Hematopoietic multipotent progenitor cell treated with erythropoietin and hydrocortisone succinate and interleukin-3 and kit ligand, for 6 days (in vitro differentiated cells): ENCODE data around the gene CCNJL.
"Not testable (repeated sequence)": the region's sequence is repeated elsewhere in the genome, so short reads cannot be mapped to it uniquely, and the experiment has no call there.

Experiments used
- DNase-seq: peaks from one replicate; pipeline ENCODE4 v3.0.0-alpha.2; 2015

CCNJL gene

DNA sequence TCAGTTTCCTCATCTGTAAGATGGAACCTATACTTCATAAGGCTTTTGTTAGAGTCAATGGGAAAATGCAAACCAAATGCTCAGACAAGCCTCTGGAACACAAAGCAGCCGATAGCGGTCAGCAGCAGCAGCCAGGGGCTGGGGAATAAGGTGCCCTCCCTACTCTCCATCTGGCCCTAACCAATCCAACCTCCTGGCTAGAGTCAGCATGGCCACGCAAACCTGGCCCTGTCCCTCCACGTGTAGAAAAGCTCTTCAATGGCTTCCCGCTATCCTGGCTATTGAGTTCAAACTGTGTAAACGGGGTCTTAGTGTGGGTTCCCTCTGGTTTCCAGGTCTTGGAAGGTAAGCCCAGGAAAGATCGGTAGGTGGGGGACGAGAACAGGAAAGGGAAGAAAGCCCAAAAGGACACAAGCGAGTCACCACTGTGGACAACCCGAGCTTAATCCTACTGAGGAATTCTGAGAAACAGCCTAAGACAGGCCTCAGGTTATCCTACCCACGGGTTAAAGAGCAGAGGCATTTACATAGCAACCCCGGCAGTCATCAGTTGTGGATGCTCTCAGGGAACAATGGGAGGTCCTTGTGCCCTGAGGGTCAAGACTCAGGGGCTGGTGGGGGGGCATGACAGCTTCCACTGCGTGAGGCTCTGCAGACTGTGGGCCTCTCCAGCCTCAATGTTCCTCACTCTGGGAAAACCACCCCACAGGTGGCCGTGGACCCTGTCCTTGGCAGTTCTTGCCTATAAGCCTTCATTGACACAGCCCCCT, 52.2 kb downstream of the CCNJL start:
- peak; percentile 22 for DNase-seq

DNA sequence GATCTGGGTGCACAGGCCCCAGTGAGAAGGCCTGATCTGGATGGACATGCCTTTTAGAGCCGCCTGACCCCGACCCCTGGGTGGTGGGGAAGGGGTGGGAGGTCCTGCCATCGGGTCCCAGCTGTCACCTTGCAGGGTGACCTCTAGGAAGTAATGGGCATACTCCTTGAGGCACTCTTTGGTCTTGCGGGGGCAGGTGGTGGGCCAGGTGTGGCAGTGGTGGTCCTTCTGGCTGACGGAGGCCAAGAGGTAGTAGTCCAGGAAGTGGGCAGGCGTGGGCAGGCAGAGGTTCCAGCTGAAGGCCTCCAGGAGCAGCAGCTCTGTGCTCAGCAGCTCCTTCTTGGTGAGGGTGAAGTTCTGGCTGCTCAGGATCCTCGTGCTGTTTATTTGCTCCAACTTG, 53.0 kb downstream of the CCNJL start:
- no peak for DNase-seq

- no peak for DNase-seq
Observed at GRCh38 chr5:160254706-160255105, 57.7 kb downstream of the CCNJL start.

GRCh38 chr5:160253441-160253840, 58.9 kb downstream of the CCNJL start:
- no peak for DNase-seq

DNA sequence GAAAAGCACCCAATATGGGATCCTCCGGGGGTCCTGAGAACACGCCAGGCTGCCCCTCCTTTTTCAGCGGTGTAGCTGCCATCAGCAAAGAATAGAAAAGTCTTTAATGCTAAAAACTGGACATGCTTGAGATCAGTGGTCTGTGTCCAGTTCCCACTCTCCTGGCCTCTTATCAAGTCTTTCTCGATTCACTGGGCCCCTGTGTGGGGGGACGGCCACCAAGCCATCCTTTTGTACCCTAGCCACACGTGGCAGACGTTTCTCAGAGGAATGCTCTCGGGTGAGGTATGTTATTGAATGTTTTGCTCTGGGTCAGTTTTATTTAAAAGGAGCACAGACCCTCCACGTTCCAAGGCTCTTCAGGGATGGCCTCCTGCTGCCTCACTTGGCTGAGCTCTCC, 59.4 kb downstream of the CCNJL start:
- no peak for DNase-seq

GRCh38 chr5:160251406-160252155, 60.8 kb downstream of the CCNJL start:
- no peak for DNase-seq

- no peak for DNase-seq
Observed at GRCh38 chr5:160250826-160251225, 61.5 kb downstream of the CCNJL start.

DNA sequence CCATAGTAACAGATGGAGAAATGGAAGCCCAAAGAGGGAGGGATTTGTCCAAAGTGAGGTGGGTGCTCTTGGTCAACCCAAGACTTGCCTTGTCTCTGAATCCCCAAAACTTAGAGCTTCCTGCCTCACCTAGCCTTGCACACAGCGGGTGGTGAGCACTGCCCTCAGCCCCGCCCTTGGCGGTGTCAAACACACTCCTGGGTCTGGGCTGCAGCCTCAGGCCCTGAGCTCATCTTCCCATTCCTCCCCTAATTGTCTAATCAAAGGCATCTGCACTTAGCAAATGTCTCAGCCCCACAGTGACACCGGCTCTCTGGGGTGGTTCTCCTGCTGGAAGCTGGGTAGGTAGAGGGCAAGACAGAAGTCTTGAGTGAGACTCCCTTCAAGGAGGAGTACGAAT, 62.1 kb downstream of the CCNJL start:
- DNase-seq, result no peak

- not testable (repeated sequence) for DNase-seq
Observed at GRCh38 chr5:160249570-160249969, 62.8 kb downstream of the CCNJL start.

DNA sequence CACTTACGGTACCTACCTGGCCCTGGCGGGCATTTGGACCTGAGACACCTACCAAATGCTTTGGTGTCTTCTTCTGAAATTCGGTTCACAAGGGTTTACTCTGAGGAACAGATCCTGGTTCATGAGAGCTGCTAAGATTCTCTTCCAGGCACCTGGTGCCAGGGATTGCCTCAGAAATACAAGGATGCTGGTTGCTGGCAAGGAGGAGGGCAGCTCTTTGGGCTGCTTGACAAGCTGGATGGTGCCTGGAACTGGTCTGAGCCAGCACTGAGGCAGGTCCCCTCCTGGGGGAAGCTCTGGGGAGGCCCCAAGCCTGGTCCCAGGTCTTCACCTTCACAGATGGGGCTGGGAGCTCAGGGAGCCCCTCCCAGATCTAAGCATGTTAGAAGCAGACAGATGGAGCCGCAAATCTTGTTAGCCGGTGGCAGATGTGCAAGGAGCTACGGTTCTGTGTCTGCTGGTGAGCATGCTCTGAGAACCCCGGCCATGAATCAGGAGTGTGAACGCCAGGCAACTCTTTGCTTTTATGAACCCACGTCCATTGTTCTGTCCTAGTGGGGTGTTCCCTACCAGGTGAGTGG, 66.8 kb downstream of the CCNJL start:
- no peak for DNase-seq

GRCh38 chr5:160242145-160242544, 70.2 kb downstream of the CCNJL start:
- no peak for DNase-seq

DNA sequence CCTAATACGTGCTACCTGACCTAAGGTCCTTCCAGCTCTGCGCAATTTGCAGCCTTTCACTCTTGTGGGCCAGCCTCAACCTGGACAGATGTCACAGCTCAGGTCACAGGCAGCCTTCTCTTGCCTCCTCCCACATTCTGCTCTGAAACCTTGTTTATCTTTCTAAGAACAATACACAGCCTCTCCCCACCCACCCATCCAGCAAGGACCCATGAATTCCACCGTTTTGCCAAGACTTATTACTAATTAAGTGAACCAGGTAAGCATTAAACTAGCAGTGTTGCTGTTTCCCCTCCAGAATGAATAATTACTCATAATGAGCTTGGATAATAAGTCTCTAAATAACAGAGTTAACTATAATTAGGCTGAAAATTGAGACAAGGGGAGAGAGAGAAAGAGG, 72.0 kb downstream of the CCNJL start:
- DNase-seq, result peak; percentile 50

DNA sequence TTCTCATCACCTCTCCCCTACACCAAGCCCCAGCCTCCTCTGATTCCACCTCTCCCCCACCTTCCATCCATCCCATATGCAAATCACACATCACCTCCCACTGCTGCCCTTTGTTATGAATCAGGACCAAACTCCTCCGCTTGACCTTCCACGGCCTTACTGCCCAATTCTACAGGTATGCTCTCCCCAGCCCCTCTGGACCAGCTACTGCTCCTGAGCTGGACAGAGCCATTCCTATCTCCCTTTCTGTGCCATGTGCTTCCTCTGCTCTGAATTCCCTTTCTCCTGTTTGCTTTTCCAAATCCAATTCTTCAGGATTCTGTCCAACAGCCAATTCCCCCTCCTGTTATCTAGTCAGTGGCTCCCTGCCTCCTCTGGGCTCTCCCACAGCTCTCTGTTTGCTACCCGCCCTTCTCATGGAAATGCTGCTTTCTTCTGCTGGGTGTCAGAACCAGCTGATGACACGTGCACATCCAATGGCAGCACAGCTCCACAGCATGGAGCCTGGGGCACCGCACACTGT, 74.7 kb downstream of the CCNJL start:
- no peak for DNase-seq

- DNase-seq, result no peak
Observed at GRCh38 chr5:160235731-160236130, 76.6 kb downstream of the CCNJL start.

- DNase-seq, result peak; percentile 86
Observed at GRCh38 chr5:160233215-160233614, 79.1 kb downstream of the CCNJL start.

- peak; percentile 15 for DNase-seq
Observed at GRCh38 chr5:160231783-160232342, 80.5 kb downstream of the CCNJL start.

DNA sequence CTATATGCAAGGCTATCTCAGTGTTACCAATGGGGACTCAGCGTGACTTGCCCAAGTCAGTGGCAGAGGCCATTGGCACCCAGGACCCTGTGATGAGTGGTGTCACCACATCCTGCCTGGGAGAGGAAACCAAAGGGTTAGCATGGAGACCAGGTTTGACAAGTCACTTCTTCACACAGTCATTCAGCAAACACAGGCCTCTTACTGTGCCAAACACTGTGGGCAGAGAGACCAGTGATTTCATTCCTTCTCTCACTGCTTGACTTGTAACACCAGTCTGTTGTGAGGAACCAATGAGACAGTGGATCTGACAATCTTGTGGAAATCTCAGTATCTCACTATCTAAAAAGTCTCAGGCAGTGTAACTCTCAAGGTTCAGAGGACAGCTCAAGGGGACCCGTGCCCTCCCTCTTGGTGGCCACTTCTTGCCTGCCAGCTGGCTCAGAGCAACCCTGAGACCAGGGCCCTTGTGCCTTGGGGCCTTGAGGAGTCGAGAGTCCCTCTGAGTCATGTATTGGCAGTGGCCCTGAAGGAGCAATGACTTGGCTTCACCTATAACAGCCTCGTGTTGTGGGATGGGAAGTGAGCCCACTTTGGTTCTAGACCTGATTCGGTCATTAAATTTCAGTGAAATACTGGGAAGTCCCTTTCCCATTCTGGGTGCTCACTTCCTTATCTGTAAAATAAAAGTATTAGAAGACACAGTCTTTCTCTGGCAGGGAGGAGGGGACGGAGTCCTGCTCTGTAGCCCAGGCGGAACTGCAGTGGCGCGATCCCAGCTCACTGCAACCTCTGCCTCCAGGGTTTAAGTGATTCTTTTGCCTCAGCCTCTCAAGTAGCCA, 81.5 kb downstream of the CCNJL start:
- no peak for DNase-seq

GRCh38 chr5:160229190-160229742, 83.1 kb downstream of the CCNJL start, which contains the start of gene FABP6:
FABP6 (plus strand) TSS chr5:160229506; CDS start chr5:160229558, 52 bp downstream.
- no peak for DNase-seq

DNA sequence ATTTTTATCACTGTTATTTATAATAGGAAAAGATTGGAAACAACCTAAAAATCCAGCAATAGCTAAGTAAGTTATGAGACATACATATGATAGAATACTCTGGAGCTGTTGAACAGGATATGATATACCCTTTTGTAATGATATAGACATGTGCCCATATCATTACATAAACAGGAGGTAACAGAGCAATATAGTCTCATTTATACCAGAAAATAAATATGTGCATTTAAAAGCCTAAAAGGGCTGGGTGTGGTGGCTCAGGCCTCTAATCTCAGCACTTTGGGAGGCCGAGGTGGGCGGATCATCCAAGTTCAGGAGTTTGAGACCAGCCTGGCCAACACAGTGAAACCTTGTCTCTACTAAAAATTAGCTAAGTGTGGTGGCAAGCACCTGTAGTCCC, 85.4 kb downstream of the CCNJL start:
- no peak for DNase-seq

DNA sequence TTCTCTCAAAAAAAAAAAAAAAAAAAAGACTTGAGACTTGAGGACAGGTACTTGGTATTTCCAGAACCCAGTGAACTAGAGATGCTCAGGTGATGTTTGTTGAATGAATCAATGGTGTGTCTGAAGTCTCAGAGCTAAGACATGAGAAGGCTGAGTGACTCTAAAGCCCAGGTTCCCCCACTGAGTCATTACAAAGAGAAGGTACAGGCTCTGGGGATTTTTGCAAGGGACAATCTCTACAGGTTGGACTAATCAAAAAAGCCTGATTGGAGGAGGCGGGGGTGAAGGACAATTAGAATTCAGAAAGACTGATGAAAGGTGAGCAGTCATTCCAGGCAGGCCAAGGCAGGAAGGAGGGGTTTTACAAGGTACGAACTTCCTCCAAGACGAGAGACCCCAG, 91.3 kb downstream of the CCNJL start:
- DNase-seq, result no peak

- no peak for DNase-seq
Observed at GRCh38 chr5:160219356-160219755, 93.0 kb downstream of the CCNJL start.

GRCh38 chr5:160213537-160213936, 98.8 kb downstream of the CCNJL start:
- DNase-seq, result no peak
